Measurements from ENCODE around the gene SPOCK2.
"Not testable (repeated sequence)": the region's sequence is repeated elsewhere in the genome, so short reads cannot be mapped to it uniquely, and the experiment has no call there.

The SPOCK2 gene

GRCh38 chr10:72043016-72043834 is 45.1 kb downstream of the SPOCK2 start:
- Histone ChIP-seq H3K4me3 (ENCODE audit: low read length) (no peak overlapping the region), H3K27me3 (ENCODE audit: insufficient read depth, low read length) (no peaks in the 10 kb centered on the region), H3K27ac (ENCODE audit: low read length) (no peak overlapping the region), H3K9ac (ENCODE audit: low read depth, low read length) (no peak overlapping the region), H3K4me1 (ENCODE audit: insufficient read depth, low read length) (peaks cover 6% of the 10 kb centered on the region), H3K9me3 (ENCODE audit: insufficient read depth, low read depth, low read length) (no peaks in the 10 kb centered on the region), H3K36me3 (ENCODE audit: insufficient read depth, low read depth, low read length) (no peaks in the 10 kb centered on the region)

GRCh38 chr10:72041491-72041890 is 46.9 kb downstream of the SPOCK2 start:
- Histone ChIP-seq H3K9me3 (ENCODE audit: insufficient read depth, low read depth, low read length) (no peaks in the 10 kb centered on the region), H3K9ac (ENCODE audit: low read depth, low read length) (no peak overlapping the region), H3K27me3 (ENCODE audit: insufficient read depth, low read length) (no peaks in the 10 kb centered on the region), H3K4me3 (ENCODE audit: low read length) (no peak overlapping the region), H3K4me1 (ENCODE audit: insufficient read depth, low read length) (peaks cover 11% of the 10 kb centered on the region; the same call in 1 of the 2 replicates), H3K36me3 (ENCODE audit: insufficient read depth, low read depth, low read length) (no peaks in the 10 kb centered on the region), H3K27ac (ENCODE audit: low read length) (no peak overlapping the region)

- H3K36me3 ChIP-seq (ENCODE audit: insufficient read depth, low read depth, low read length), result no peaks in the 10 kb centered on the region
- H3K4me3 ChIP-seq (ENCODE audit: low read length), result no peak overlapping the region
- H3K9me3 ChIP-seq (ENCODE audit: insufficient read depth, low read depth, low read length), result no peaks in the 10 kb centered on the region
- H3K9ac ChIP-seq (ENCODE audit: low read depth, low read length), result no peak overlapping the region
- H3K27ac ChIP-seq (ENCODE audit: low read length), result no peak overlapping the region
- H3K4me1 ChIP-seq (ENCODE audit: insufficient read depth, low read length), result peaks cover 11% of the 10 kb centered on the region; the same call in 1 of the 2 replicates
- H3K27me3 ChIP-seq (ENCODE audit: insufficient read depth, low read length), result no peaks in the 10 kb centered on the region
These were observed 49.0 kb downstream of the SPOCK2 start for GRCh38 chr10:72039377-72039776.

GRCh38 chr10:72038458-72039001 is 49.8 kb downstream of the SPOCK2 start:
- H3K36me3 ChIP-seq (ENCODE audit: insufficient read depth, low read depth, low read length), result no peaks in the 10 kb centered on the region
- H3K27ac ChIP-seq (ENCODE audit: low read length), result no peak overlapping the region
- H3K9ac ChIP-seq (ENCODE audit: low read depth, low read length), result no peak overlapping the region
- H3K27me3 ChIP-seq (ENCODE audit: insufficient read depth, low read length), result no peaks in the 10 kb centered on the region
- H3K4me3 ChIP-seq (ENCODE audit: low read length), result no peak overlapping the region
- H3K4me1 ChIP-seq (ENCODE audit: insufficient read depth, low read length), result peaks cover 11% of the 10 kb centered on the region; the same call in 1 of the 2 replicates
- no peaks in the 10 kb centered on the region for H3K9me3 ChIP-seq (ENCODE audit: insufficient read depth, low read depth, low read length)

GRCh38 chr10:72037811-72038210 is 50.5 kb downstream of the SPOCK2 start:
- Histone ChIP-seq H3K36me3 (ENCODE audit: insufficient read depth, low read depth, low read length) (no peaks in the 10 kb centered on the region), H3K27ac (ENCODE audit: low read length) (no peak overlapping the region), H3K9me3 (ENCODE audit: insufficient read depth, low read depth, low read length) (no peaks in the 10 kb centered on the region), H3K27me3 (ENCODE audit: insufficient read depth, low read length) (no peaks in the 10 kb centered on the region), H3K4me1 (ENCODE audit: insufficient read depth, low read length) (peaks cover 7% of the 10 kb centered on the region; the same call in 1 of the 2 replicates), H3K4me3 (ENCODE audit: low read length) (no peak overlapping the region), H3K9ac (ENCODE audit: low read depth, low read length) (no peak overlapping the region)

- Histone ChIP-seq H3K4me1 (ENCODE audit: insufficient read depth, low read length) (0 out of 2 replicates have a peak, but pooled peaks cover 7% of the 10 kb centered on the region), H3K27ac (ENCODE audit: low read length) (no peak overlapping the region), H3K27me3 (ENCODE audit: insufficient read depth, low read length) (no peaks in the 10 kb centered on the region), H3K36me3 (ENCODE audit: insufficient read depth, low read depth, low read length) (no peaks in the 10 kb centered on the region), H3K9ac (ENCODE audit: low read depth, low read length) (no peak overlapping the region), H3K9me3 (ENCODE audit: insufficient read depth, low read depth, low read length) (no peaks in the 10 kb centered on the region), H3K4me3 (ENCODE audit: low read length) (no peak overlapping the region)
These were observed 51.1 kb downstream of the SPOCK2 start for GRCh38 chr10:72037266-72037665.

GRCh38 chr10:72035252-72035887 is 53.0 kb downstream of the SPOCK2 start:
- H3K4me1 ChIP-seq (ENCODE audit: insufficient read depth, low read length), result 0 out of 2 replicates have a peak, but pooled peaks cover 7% of the 10 kb centered on the region
- no peaks in the 10 kb centered on the region for H3K36me3 ChIP-seq (ENCODE audit: insufficient read depth, low read depth, low read length)
- no peak overlapping the region for H3K4me3 ChIP-seq (ENCODE audit: low read length)
- H3K9me3 ChIP-seq (ENCODE audit: insufficient read depth, low read depth, low read length), result no peaks in the 10 kb centered on the region
- no peak overlapping the region for H3K27ac ChIP-seq (ENCODE audit: low read length)
- H3K9ac ChIP-seq (ENCODE audit: low read depth, low read length), result no peak overlapping the region
- no peaks in the 10 kb centered on the region for H3K27me3 ChIP-seq (ENCODE audit: insufficient read depth, low read length)

GRCh38 chr10:72034761-72035160 is 53.6 kb downstream of the SPOCK2 start:
- Histone ChIP-seq H3K27ac (ENCODE audit: low read length) (no peak overlapping the region), H3K36me3 (ENCODE audit: insufficient read depth, low read depth, low read length) (no peaks in the 10 kb centered on the region), H3K9me3 (ENCODE audit: insufficient read depth, low read depth, low read length) (no peaks in the 10 kb centered on the region), H3K27me3 (ENCODE audit: insufficient read depth, low read length) (no peaks in the 10 kb centered on the region), H3K4me1 (ENCODE audit: insufficient read depth, low read length) (0 out of 2 replicates have a peak, but pooled peaks cover 7% of the 10 kb centered on the region), H3K9ac (ENCODE audit: low read depth, low read length) (no peak overlapping the region), H3K4me3 (ENCODE audit: low read length) (no peak overlapping the region)

GRCh38 chr10:72034040-72034499 is 54.3 kb downstream of the SPOCK2 start:
- H3K27ac ChIP-seq (ENCODE audit: low read length), result no peak overlapping the region
- 0 out of 2 replicates have a peak, but pooled peaks cover 7% of the 10 kb centered on the region for H3K4me1 ChIP-seq (ENCODE audit: insufficient read depth, low read length)
- no peak overlapping the region for H3K4me3 ChIP-seq (ENCODE audit: low read length)
- H3K27me3 ChIP-seq (ENCODE audit: insufficient read depth, low read length), result no peaks in the 10 kb centered on the region
- H3K36me3 ChIP-seq (ENCODE audit: insufficient read depth, low read depth, low read length), result no peaks in the 10 kb centered on the region
- H3K9ac ChIP-seq (ENCODE audit: low read depth, low read length), result no peak overlapping the region
- H3K9me3 ChIP-seq (ENCODE audit: insufficient read depth, low read depth, low read length), result no peaks in the 10 kb centered on the region

GRCh38 chr10:72032409-72033162 is 55.8 kb downstream of the SPOCK2 start:
- not testable (repeated sequence) for H3K4me1 ChIP-seq (ENCODE audit: insufficient read depth, low read length); H3K27me3 ChIP-seq (ENCODE audit: insufficient read depth, low read length); H3K4me3 ChIP-seq (ENCODE audit: low read length); H3K27ac ChIP-seq (ENCODE audit: low read length); H3K36me3 ChIP-seq (ENCODE audit: insufficient read depth, low read depth, low read length); H3K9ac ChIP-seq (ENCODE audit: low read depth, low read length); H3K9me3 ChIP-seq (ENCODE audit: insufficient read depth, low read depth, low read length)

GRCh38 chr10:72031706-72032105 is 56.6 kb downstream of the SPOCK2 start:
- Histone ChIP-seq H3K27me3 (ENCODE audit: insufficient read depth, low read length) (no peaks in the 10 kb centered on the region), H3K4me1 (ENCODE audit: insufficient read depth, low read length) (no peaks in the 10 kb centered on the region), H3K27ac (ENCODE audit: low read length) (no peak overlapping the region)

More at GRCh38 chr10:72031706-72032105, 56.6 kb downstream of the SPOCK2 start:
- Histone ChIP-seq H3K9me3 (ENCODE audit: insufficient read depth, low read depth, low read length) (no peaks in the 10 kb centered on the region), H3K36me3 (ENCODE audit: insufficient read depth, low read depth, low read length) (no peaks in the 10 kb centered on the region), H3K4me3 (ENCODE audit: low read length) (no peak overlapping the region), H3K9ac (ENCODE audit: low read depth, low read length) (no peak overlapping the region)

Measured in iPS-20b (cell line).